Stimulated activated naive B cell treated with anti-CD40 and anti-IgM and Interleukin-4, amounts not matched to agents 10 μg/mL and 1 μg/mL and 100 μg/mL, for 72 hours (primary cell): ENCODE results near the gene GGACT.

ENCODE experiments used
- ATAC-seq, 2 donors: fragments of 150-1000 bp; cut with Tn5 transposase; replicated peaks; 2 replicates each; pipeline ENCODE4 v1.10.0; 2021; ENCODE audit warnings: moderate library complexity in 1 of 2
- DNase-seq: peaks from one replicate; pipeline ENCODE4 v3.0.0; 2021
- H3K27ac Mint-ChIP-seq: one replicate; pipeline ENCODE4 v1.8.0; 2022; ENCODE audit warnings: mild to moderate bottlenecking, mixed read lengths
- H3K27me3 Mint-ChIP-seq, 2 donors: one replicate each; pipeline ENCODE4 v1.8.0; 2022; ENCODE audit warnings: mixed read lengths in 2 of 2
- H3K36me3 Mint-ChIP-seq, 2 donors: one replicate each; pipeline ENCODE4 v1.8.0; 2022; ENCODE audit warnings: mixed read lengths in 2 of 2, mild to moderate bottlenecking in 1 of 2
- H3K4me1 Mint-ChIP-seq, 2 donors: one replicate each; pipeline ENCODE4 v1.8.0; 2022; ENCODE audit warnings: mixed read lengths in 2 of 2, mild to moderate bottlenecking in 1 of 2
- H3K4me3 Mint-ChIP-seq, 2 donors: one replicate each; pipeline ENCODE4 v1.8.0; 2022; ENCODE audit warnings: mild to moderate bottlenecking in 2 of 2, mixed read lengths in 2 of 2, moderate library complexity in 1 of 2
- H3K9me3 Mint-ChIP-seq, 2 donors: one replicate each; pipeline ENCODE4 v1.8.0; 2022; ENCODE audit warnings: mixed read lengths in 2 of 2, mild to moderate bottlenecking in 1 of 2

GGACT gene

DNA sequence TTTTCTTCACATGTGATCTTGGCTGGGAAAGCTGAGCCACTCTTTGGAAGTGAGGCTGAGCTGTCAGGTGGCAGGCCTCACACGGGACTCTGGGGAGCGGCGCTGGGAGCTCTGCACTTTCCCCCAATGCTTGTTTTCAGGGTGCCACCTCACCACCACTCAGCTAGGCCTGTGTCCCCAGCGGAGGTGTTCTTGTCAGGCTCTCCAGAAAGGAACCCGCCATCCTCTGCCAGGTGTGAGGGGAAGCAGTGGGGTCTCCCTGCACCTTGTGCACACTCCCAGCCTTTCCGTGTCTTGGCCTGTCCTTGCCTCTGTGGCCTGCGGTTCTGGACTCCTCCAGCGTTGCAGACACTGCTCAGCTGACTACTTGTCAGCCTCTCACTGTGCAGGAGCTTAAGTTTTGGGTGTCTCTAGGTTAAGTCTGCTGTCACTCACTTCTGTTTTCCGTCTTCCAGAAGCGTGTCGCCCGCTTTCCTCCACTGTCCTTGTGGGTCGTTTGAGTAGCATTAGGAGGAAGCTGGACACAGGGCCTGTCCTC lies 51.9 kb downstream of the GGACT start:
- Mint-ChIP-seq H3K4me1 (no peaks in the 10 kb centered on the region), H3K27ac (no peak overlapping the region), H3K27me3 (no peaks in the 10 kb centered on the region), H3K4me3 (no peak overlapping the region), H3K9me3 (no peaks in the 10 kb centered on the region), H3K36me3 (peaks cover 10 to 21% of the 10 kb centered on the region in 2 donors)
- DNase-seq (no peak), ATAC-seq (no peak)

DNA sequence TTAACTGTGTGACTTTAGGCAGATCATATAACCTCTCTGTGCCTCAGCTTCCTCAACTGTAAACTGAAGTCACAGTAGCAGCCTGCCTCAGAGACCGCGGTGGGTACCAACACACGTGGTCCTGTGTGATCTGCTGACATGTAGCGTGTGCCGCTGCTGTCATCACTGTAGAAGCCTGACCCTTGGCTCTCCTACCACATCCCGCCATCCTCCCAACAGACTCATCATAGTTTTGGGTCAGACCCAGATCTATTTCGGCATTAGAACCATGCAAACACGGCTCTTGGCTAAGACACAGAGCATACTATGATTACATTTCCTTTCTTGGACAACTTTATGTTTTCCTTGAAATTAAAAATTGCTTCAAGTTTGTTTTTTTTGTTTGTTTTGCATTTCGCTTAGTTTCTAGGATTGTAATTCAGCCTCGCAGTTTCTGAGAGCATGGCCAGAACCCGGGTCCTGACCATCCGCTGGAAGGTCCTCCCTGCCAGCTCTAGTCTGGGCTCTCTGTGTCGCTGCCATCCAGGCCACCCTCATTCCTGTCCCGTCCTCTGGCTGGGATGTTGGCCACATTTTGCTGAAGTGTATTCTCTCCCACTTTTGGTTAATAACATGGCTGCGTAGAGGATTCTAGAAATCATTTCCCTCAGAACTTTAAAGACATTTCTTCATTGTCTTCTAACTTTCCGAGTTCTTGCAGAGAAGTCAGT lies 53.0 kb downstream of the GGACT start:
- Mint-ChIP-seq H3K4me1 (no peaks in the 10 kb centered on the region), H3K27me3 (no peaks in the 10 kb centered on the region), H3K4me3 (no peak overlapping the region), H3K36me3 (peaks cover 8 to 16% of the 10 kb centered on the region in 2 donors), H3K9me3 (no peaks in the 10 kb centered on the region), H3K27ac (no peak overlapping the region)
- DNase-seq (no peak), ATAC-seq (no peak)

DNA sequence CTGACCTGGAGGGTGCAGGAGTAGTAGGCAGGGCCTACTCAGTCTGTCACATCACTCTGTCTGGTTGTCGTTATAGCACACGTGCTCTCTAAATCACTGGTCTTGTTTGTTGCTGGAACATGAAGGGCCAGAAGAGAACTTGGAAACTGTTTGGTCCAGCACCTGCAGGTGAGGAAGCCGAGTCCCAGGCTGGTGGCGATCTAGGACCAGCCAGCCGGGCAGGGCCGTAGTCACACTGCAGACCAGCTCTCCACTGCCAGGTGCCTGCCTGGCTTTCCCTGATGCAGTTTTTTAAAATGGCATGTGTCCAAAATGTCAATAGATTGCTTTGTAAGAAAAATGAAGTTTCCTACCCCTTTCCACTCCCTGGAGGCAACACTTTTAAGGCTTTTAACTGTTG lies 53.7 kb downstream of the GGACT start:
- no peaks in the 10 kb centered on the region for H3K9me3 Mint-ChIP-seq
- no peaks in the 10 kb centered on the region for H3K4me1 Mint-ChIP-seq
- no peak overlapping the region for H3K27ac Mint-ChIP-seq
- no peak overlapping the region for H3K4me3 Mint-ChIP-seq
- H3K27me3 Mint-ChIP-seq = no peaks in the 10 kb centered on the region
- DNase-seq (no peak), ATAC-seq (no peak)
- peaks cover 8 to 14% of the 10 kb centered on the region in 2 donors for H3K36me3 Mint-ChIP-seq

DNA sequence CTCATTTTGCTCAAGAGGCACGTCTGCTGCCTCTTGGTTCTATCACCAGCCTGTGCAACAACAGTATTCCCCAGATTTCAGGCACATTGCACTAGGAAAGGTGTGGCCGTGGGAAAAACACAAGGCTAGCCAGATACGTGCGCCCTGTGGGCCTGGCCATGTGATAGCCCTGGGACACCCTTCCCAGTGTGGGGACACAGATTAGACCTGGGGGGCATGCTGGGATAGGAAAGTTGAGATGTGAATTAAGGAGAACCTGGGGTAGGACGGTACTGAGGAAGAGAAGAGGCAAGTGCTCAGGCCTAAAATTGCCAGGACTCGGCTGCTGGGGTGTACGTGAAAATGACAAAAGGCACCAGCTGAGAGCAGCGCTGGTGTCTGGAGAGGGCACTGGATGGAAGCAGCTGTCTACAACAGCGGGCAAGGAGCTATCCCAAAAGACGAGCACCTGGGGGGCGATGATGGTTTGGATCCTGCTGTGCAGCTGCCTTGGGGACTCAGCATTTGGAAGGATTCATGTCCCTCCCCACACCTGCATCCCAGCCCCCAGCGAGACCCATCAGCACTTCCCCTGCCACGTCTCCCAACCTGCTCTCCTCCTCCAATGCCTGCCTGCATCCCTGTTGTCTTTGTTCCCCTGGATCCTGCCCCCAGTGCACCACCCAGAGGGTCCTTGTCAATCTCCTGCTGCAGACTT lies 54.3 kb downstream of the GGACT start:
- H3K4me1 Mint-ChIP-seq = no peaks in the 10 kb centered on the region
- no peak overlapping the region for H3K27ac Mint-ChIP-seq
- ATAC-seq (no peak), DNase-seq (no peak)
- H3K36me3 Mint-ChIP-seq = peaks cover 8 to 17% of the 10 kb centered on the region in 2 donors
- no peak overlapping the region for H3K4me3 Mint-ChIP-seq
- no peaks in the 10 kb centered on the region for H3K27me3 Mint-ChIP-seq
- H3K9me3 Mint-ChIP-seq = no peaks in the 10 kb centered on the region

DNA sequence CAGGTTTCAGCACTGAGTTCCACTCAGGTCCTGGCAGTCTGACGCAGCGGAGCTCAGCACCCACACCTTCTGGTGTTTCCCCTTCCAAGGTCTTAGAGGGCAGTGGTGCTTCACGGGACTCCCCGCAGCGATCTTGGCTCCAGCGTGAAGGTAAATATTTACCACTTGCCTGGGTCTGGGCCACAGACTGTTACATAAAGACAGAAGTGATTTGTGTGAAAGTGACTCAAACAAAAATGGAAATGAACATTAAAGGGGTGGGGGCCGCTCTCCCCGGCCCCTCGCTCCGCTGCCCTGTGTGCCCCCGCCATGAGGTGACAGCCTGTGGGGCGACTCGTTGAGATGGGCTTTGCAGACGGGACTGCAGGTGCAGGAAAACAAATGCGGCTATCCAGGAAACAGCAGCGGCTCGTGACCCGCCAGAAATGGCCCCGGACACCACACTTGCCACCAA lies 55.0 kb downstream of the GGACT start:
- Mint-ChIP-seq H3K9me3 (no peaks in the 10 kb centered on the region), H3K27me3 (no peaks in the 10 kb centered on the region), H3K27ac (no peak overlapping the region), H3K4me3 (no peak overlapping the region), H3K36me3 (peaks cover 9 to 21% of the 10 kb centered on the region in 2 donors), H3K4me1 (no peaks in the 10 kb centered on the region)
- ATAC-seq (peak in 1 of 2 donors; percentile 84), DNase-seq (no peak)

DNA sequence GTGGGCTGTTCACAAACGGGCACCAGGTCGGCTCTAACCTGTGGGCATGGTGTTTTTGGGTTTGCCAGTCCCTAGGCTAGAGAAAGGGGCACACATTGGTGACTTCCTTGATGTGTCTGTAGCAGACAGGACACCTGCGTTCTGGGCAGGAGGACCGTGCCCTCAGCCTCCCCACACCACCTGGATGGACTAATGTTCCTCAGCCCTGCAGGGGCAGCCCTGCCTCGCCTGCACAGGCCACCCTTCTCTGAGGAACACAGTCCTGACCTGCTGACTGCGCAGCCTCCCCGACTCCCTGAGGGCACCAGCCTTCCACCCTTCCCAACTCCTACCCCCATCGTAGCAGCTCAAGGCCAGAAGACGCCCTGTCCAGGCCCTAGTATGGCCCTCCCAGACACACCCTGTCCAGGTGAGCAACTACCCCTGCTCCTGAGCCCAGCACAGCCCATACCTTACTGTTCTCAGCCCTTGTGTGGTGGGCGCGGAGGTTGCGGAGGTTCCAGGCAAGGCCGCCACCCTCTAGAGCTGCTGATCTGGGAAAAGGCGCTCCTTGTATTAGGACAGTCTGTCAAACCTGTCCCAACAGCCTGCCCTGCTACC lies 55.7 kb downstream of the GGACT start:
- Mint-ChIP-seq H3K27ac (peak overlapping the region; percentile 27), H3K36me3 (peaks cover 9 to 21% of the 10 kb centered on the region in 2 donors), H3K4me3 (no peak overlapping the region), H3K4me1 (no peaks in the 10 kb centered on the region), H3K27me3 (no peaks in the 10 kb centered on the region), H3K9me3 (no peaks in the 10 kb centered on the region)
- DNase-seq (no peak), ATAC-seq (no peak)

DNA sequence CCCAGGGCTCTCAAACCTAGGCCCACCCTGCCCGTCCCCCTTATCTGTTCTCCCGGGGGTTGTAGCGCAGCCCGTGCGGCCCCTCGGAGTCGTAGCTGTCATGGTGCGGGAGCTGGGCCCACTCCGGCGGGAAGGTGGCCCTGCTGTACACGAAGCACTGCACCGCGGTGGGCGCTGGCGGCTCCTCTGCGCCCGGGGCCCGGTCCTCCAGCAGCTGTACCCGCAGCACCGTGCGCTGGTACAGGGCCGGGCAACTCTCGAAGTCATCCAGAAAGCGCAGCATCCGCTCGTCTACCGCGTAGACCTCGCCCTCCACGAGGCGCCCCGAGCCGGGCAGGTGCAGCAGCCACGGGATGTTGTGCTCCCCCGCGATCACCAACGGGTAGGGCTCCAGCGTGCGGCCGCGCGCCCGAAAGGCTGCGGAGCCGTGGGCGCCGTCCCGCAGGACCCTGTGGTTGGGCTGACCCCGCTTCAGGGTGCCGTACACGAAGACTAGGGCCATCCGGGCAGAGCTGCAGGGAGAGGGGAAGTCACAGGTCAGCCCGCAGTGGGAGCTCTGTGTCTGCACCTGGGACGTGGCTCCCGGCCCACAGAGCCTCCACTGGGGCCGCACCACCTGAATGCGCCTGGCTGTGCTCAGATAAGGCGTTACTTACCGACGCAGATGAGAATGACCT lies 56.4 kb downstream of the GGACT start:
- Mint-ChIP-seq H3K27me3 (no peaks in the 10 kb centered on the region), H3K27ac (no peak overlapping the region), H3K9me3 (no peaks in the 10 kb centered on the region), H3K4me3 (no peak overlapping the region), H3K36me3 (peaks cover 7 to 19% of the 10 kb centered on the region in 2 donors), H3K4me1 (no peaks in the 10 kb centered on the region)
- no peak for ATAC-seq
- DNase-seq = no peak

DNA sequence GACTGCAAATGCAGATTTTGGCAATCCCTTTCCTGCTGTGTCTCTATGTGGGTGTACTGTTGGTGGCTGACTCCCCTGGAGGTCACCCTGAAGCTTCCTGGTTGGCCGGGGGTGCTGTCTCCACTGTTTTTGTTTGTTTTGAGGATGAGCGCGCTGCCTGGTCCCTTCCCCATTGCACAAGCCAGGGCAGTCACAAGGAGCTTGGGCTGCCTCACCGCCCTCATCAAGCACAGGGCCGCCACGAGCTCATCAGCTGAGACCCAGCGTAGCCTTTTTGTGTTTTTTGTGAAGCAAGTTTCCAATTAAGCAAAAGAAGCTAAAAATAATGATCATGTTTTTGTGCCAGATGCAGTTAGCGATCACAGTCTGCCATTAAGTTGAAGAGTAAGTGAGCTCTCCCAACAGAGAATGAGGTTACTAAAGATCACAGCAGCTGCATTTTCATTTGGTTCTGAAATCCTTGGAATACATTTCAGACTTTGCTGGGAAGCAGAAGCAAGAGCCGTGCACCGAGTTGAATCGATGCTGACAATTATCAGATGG lies 57.8 kb downstream of the GGACT start:
- DNase-seq = no peak
- Mint-ChIP-seq H3K4me1 (no peaks in the 10 kb centered on the region), H3K27me3 (no peaks in the 10 kb centered on the region), H3K36me3 (peaks cover 5 to 18% of the 10 kb centered on the region in 2 donors), H3K9me3 (no peaks in the 10 kb centered on the region), H3K4me3 (no peak overlapping the region), H3K27ac (no peak overlapping the region)
- no peak for ATAC-seq

DNA sequence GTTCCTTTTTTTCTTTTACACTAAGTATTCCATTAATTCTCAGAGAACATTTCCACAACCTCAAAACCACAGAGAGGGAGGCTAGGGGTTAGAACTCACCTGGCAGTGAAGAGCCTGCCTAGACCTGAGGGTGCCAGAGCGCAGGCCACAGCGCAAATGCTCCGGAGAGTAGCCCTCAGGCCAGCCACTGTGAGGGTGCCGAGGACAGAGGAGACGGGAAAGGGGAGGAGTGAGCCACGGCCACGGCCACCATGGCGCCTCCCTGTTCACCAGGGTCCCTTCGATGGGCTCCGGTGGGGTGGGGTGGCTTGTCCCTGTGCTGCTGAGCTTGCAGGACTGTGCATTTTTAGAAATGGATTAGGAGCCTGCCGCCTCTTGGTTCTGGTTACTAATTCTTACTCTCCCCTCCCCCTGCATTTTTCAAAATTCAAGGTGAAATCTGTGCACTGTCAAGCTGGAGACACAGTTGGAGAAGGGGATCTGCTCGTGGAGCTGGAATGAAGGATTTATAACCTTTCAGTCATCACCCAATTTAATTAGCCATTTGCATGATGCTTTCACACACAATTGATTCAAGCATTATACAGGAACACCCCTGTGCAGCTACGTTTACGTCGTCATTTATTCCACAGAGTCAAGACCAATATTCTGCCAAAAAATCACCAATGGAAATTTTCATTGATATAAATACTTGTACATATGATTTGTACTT lies 58.8 kb downstream of the GGACT start:
- Mint-ChIP-seq H3K27me3 (no peaks in the 10 kb centered on the region), H3K4me1 (no peaks in the 10 kb centered on the region), H3K27ac (no peak overlapping the region), H3K9me3 (no peaks in the 10 kb centered on the region), H3K36me3 (peaks cover 8 to 20% of the 10 kb centered on the region in 2 donors), H3K4me3 (no peak overlapping the region)
- DNase-seq = no peak
- ATAC-seq = no peak

DNA sequence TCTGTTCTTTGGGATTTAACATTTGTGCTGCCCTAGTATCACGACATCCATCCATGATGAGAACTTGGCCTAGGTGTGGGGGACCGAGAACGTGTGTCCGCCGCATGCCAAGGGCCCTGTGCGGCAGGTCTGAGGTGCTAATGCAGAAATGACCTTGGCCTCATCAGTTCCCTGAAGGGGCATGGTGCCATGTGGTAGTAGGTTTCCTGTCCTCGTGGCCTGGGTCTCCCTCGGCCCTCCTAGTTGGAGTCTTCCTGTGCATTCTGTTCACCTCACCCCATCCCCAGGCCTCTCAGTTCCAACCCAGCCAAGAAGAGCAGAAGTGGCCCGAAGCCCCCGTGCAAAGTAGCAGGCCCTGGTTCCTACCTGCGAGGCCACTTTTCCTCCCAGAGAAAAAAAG lies 59.8 kb downstream of the GGACT start:
- no peaks in the 10 kb centered on the region for H3K4me1 Mint-ChIP-seq
- no peak for ATAC-seq
- peaks cover 6 to 22% of the 10 kb centered on the region in 2 donors for H3K36me3 Mint-ChIP-seq

DNA sequence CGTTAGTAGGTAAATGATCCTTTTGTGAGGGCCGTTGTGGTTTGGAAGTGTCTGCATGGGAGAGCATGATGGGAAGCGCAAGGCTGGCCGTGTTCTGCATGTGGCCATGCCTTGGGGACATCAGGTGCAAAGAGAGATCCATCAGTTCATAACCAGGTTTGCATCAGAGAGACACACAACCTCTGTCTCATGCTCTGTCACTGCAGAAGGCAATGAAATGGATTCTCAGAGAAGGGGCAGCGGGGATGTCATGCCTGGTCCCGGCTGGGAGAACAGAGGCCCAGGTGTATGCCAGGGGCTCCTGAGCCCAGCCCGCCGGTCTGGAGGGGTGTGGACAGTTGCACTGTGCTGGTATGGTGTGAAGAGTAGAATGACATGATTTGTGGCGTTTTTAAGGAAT lies 60.2 kb downstream of the GGACT start:
- ATAC-seq = no peak

More for the DNA sequence above, 59.8 kb downstream of the GGACT start:
- DNase-seq = no peak
- Mint-ChIP-seq H3K27ac (no peak overlapping the region), H3K27me3 (peaks cover 0 to under 1% of the 10 kb centered on the region in 2 donors), H3K9me3 (no peaks in the 10 kb centered on the region), H3K4me3 (no peak overlapping the region)

DNA sequence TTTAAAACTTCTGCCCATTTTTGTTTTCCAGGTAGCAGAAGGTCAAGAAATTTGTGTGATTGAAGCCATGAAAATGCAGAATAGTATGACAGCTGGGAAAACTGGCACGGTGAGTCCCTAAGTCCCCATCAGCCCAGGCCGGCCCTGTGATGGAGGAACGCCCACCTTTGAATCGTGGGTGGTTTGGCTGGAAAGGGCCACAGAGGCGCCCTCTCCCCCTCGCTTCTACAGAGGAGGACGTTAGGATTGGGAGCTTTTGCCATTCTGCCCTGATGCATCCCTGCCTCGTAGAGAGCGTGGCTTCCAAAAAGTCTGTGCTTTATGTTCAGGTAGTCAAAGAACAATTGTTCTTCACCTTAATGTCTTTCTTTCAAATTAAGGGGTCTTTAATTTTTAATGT lies 60.9 kb downstream of the GGACT start:
- DNase-seq = no peak
- Mint-ChIP-seq H3K9me3 (no peaks in the 10 kb centered on the region), H3K36me3 (peaks cover 6 to 21% of the 10 kb centered on the region in 2 donors), H3K27ac (no peak overlapping the region), H3K4me1 (no peaks in the 10 kb centered on the region), H3K27me3 (peaks cover 0 to 8% of the 10 kb centered on the region in 2 donors), H3K4me3 (no peak overlapping the region)
- ATAC-seq = no peak

More for the DNA sequence above, 60.2 kb downstream of the GGACT start:
- peaks cover 0 to 4% of the 10 kb centered on the region in 2 donors for H3K27me3 Mint-ChIP-seq
- DNase-seq = no peak
- H3K9me3 Mint-ChIP-seq = no peaks in the 10 kb centered on the region
- no peak overlapping the region for H3K27ac Mint-ChIP-seq
- no peak overlapping the region for H3K4me3 Mint-ChIP-seq
- peaks cover 6 to 25% of the 10 kb centered on the region in 2 donors for H3K36me3 Mint-ChIP-seq
- no peaks in the 10 kb centered on the region for H3K4me1 Mint-ChIP-seq

DNA sequence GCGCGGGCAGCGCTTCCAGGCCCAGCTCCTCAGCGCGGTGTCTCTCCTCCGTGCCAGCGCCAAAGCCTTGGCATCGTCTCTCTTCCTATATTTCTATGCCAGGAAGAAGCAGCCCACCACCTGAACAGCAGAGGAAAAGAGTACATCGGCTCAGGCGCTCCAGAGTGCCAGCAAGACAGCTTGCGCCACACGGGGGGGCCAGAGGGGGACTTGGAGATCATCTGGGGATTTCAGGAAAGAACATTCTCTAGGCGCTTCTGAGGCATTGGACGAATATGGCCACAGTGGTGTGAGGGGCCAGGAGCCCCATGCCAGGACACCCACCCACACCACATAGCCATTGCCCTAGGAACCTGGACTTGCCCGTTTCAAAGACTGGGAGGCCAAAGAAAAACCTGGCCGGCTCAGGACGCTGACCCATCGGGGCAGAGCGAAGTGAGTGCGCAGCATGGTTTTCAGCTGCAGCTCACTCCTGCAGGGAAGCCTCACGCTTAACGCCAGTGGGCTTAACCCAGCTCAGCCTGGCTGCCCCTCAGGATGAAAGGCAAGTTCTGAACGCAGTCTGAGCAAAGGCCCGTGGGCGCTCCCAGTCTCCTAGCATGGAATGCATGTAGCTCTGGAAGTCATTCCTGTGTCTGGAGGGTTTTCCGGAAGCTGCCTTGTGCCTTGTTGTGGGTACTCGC lies 62.1 kb downstream of the GGACT start:
- Mint-ChIP-seq H3K27me3 (peaks cover 1 to 10% of the 10 kb centered on the region in 2 donors), H3K4me3 (no peak overlapping the region), H3K27ac (no peak overlapping the region), H3K4me1 (peaks cover 0 to under 1% of the 10 kb centered on the region in 2 donors), H3K36me3 (peaks cover 4 to 21% of the 10 kb centered on the region in 2 donors), H3K9me3 (no peaks in the 10 kb centered on the region)
- DNase-seq = no peak
- no peak for ATAC-seq
